K562 (cell line): ENCODE measurements around the gene NBR1. TPM values are rescaled to one million over a fixed set of nuclear protein-coding genes. Genes with fewer than 3 reads are reported as not detected.

Experiments used
- BRD9 ChIP-seq: fragments of 450-650 bp; IDR thresholded peaks from 2 replicates; pipeline ENCODE4 v1.6.1; 2018; ENCODE audit warnings: low read depth; ENCODE audit not compliant: partially characterized antibody
- CLOCK ChIP-seq: fragments of 250-450 bp; sonication (Bioruptor Pico); IDR thresholded peaks from 2 replicates; pipeline ENCODE4 v1.4.0; 2020; ENCODE audit warnings: mild to moderate bottlenecking, moderate library complexity, borderline replicate concordance
- CSDE1 ChIP-seq, 2 experiments: fragments of 450-650 bp; IDR thresholded peaks; 2 replicates each; pipeline ENCODE4 v1.6.1; 2016; ENCODE audit warnings: mild to moderate bottlenecking in 1 of 2
- ETV1 ChIP-seq: fragments of 450-650 bp; conservative IDR thresholded peaks from 2 replicates; pipeline ENCODE4 v1.6.1; 2016; ENCODE audit warnings: missing genetic modification characterization, control low read depth, low read depth, missing compliant biosample characterization
- GATAD2A ChIP-seq: fragments of 450-650 bp; IDR thresholded peaks from 2 replicates; pipeline ENCODE4 v1.6.1; 2017
- HDAC1 ChIP-seq, 2 experiments: fragments of 450-650 bp; IDR thresholded peaks; 2 replicates each; pipeline ENCODE4 v1.6.1; 2016 to 2017; ENCODE audit warnings: inconsistent platforms in 1 of 2, mild to moderate bottlenecking in 1 of 2, moderate library complexity in 1 of 2
- HDAC2 ChIP-seq: fragments of 450-650 bp; IDR thresholded peaks from 2 replicates; pipeline ENCODE4 v1.6.1; 2016; ENCODE audit warnings: mild to moderate bottlenecking
- HOMEZ ChIP-seq: fragments of 250-450 bp; sonication (Bioruptor Pico); IDR thresholded peaks from 2 replicates; pipeline ENCODE4 v1.4.0; 2020; ENCODE audit warnings: mild to moderate bottlenecking, moderate library complexity
- PYGO2 ChIP-seq: fragments of 450-650 bp; IDR thresholded peaks from 2 replicates; pipeline ENCODE4 v1.6.1; 2016; ENCODE audit warnings: mild to moderate bottlenecking, missing genetic modification characterization, moderate library complexity, missing compliant biosample characterization
- RFX1 ChIP-seq: fragments of 450-650 bp; IDR thresholded peaks from 2 replicates; pipeline ENCODE4 v1.6.1; 2016; ENCODE audit warnings: mild to moderate bottlenecking, moderate library complexity
- SP2 ChIP-seq: IDR thresholded peaks from 2 replicates; pipeline ENCODE4 v1.6.1; 2011; ENCODE audit warnings: mild to moderate bottlenecking, low read depth, low read length, moderate library complexity; ENCODE audit not compliant: poor library complexity, severe bottlenecking; ENCODE audit errors: extremely low read depth
- TCF3 ChIP-seq: sonication (generic); formaldehyde crosslinking; IDR thresholded peaks from 2 replicates; pipeline ENCODE4 v1.4.0; 2020; ENCODE audit warnings: mild to moderate bottlenecking, missing genetic modification reagents
- ZNF830 ChIP-seq: fragments of 250-450 bp; sonication (Bioruptor Pico); IDR thresholded peaks from 2 replicates; pipeline ENCODE4 v1.5.0; 2021; ENCODE audit warnings: mild to moderate bottlenecking
- polyA plus RNA-seq, 8 experiments: library from polyadenylated mRNA; depleted of rRNA in 4 of 8; stranded (reverse) in 5 of 8; unstranded in 3 of 8; fragments of >200 nt; fragmentation: Nextera tagmentation in 2 of 8; fragmentation: Illumina TruSeq in 1 of 8; extraction: Ambion mirVana in 2 of 8; extraction: Trizol in 1 of 8; gene quantifications; 2 replicates each; pipeline versions ENCODE4 v1.2.1 to v1.2.3, GENCODE V29; 2011 to 2014; ENCODE audit warnings: inconsistent platforms in 1 of 8, missing spikeins in 1 of 8
- total RNA-seq, 7 experiments: library from RNA; depleted of rRNA in 6 of 7; stranded (reverse); fragments of >200 nt in 6 of 7; fragmentation: Illumina TruSeq in 2 of 7; extraction: Trizol in 2 of 7; gene quantifications; 2 replicates each; pipeline versions ENCODE4 v1.2.1 to v1.2.3, GENCODE V29; 2011 to 2021; ENCODE audit warnings: low replicate concordance in 1 of 7
- TF ChIP-seq, protein P1 (sequence below), 2 experiments: IDR thresholded peaks in 1 of 2; conservative IDR thresholded peaks in 1 of 2; 2 replicates each; pipeline ENCODE4 v1.6.1; 2016; ENCODE audit warnings: low read depth in 2 of 2, mild to moderate bottlenecking in 1 of 2, missing compliant biosample characterization in 1 of 2, missing genetic modification characterization in 1 of 2, moderate library complexity in 1 of 2
- TF ChIP-seq, protein P2 (sequence below): sonication (generic); IDR thresholded peaks from 2 replicates; pipeline ENCODE4 v1.6.1; 2016
- TF ChIP-seq, protein P3 (sequence below), 3 experiments: IDR thresholded peaks in 2 of 3; conservative IDR thresholded peaks in 1 of 3; 2 replicates each; pipeline ENCODE4 v1.5.1; 2011 to 2012; ENCODE audit warnings: low read length in 3 of 3, mild to moderate bottlenecking in 3 of 3, control low read depth in 2 of 3, improper control_type of control experiment in 1 of 3, inconsistent platforms in 1 of 3, low read depth in 1 of 3, mixed read lengths in 1 of 3, moderate library complexity in 1 of 3; ENCODE audit not compliant: insufficient read depth in 2 of 3

Gene NBR1
- total and polyA plus RNA-seq, 9 of the 15 experiments (the other 6 are each of a cell fraction or from before 2014, with no cell fraction given): 4.2 to 70.1 (median 39.9) TPM

- TF ChIP-seq, protein P1, sequence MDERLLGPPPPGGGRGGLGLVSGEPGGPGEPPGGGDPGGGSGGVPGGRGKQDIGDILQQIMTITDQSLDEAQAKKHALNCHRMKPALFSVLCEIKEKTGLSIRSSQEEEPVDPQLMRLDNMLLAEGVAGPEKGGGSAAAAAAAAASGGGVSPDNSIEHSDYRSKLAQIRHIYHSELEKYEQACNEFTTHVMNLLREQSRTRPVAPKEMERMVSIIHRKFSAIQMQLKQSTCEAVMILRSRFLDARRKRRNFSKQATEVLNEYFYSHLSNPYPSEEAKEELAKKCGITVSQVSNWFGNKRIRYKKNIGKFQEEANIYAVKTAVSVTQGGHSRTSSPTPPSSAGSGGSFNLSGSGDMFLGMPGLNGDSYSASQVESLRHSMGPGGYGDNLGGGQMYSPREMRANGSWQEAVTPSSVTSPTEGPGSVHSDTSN (CRISPR knock-in tag; IDR thresholded peaks at IDR 0.05; ENCODE audit: low read depth): peak; percentile 88
- TF ChIP-seq, protein P1 (tag; conservative IDR thresholded peaks at IDR 0.05; ENCODE audit: low read depth): peak; percentile 99
- TF ChIP-seq BRD9 (peak; percentile 40), SP2 (peak; percentile 79), HDAC2 (0 out of 2 replicates have a peak, but pooled peaks have one; percentile 37), CLOCK (CRISPR knock-in tag) (no peak), RFX1 (peak; percentile 19; the same call in 1 of the 2 replicates), HDAC1 (IDR thresholded peaks at IDR 0.05) (peak in 1 of 2 experiments; percentile 60; a peak in 2 of 4 replicates), PYGO2 (tag) (no peak), HOMEZ (no peak), GATAD2A (0 out of 2 replicates have a peak, but pooled peaks have one; percentile 52), CSDE1 (IDR thresholded peaks at IDR 0.05) (no peak), ZNF830 (CRISPR knock-in tag) (0 out of 2 replicates have a peak, but pooled peaks have one; percentile 86), ETV1 (tag) (peak; percentile 61), TCF3 (CRISPR knock-in tag) (no peak)
- TF ChIP-seq, protein P2, sequence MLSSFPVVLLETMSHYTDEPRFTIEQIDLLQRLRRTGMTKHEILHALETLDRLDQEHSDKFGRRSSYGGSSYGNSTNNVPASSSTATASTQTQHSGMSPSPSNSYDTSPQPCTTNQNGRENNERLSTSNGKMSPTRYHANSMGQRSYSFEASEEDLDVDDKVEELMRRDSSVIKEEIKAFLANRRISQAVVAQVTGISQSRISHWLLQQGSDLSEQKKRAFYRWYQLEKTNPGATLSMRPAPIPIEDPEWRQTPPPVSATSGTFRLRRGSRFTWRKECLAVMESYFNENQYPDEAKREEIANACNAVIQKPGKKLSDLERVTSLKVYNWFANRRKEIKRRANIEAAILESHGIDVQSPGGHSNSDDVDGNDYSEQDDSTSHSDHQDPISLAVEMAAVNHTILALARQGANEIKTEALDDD: peak; percentile 98
- TF ChIP-seq, protein P3, sequence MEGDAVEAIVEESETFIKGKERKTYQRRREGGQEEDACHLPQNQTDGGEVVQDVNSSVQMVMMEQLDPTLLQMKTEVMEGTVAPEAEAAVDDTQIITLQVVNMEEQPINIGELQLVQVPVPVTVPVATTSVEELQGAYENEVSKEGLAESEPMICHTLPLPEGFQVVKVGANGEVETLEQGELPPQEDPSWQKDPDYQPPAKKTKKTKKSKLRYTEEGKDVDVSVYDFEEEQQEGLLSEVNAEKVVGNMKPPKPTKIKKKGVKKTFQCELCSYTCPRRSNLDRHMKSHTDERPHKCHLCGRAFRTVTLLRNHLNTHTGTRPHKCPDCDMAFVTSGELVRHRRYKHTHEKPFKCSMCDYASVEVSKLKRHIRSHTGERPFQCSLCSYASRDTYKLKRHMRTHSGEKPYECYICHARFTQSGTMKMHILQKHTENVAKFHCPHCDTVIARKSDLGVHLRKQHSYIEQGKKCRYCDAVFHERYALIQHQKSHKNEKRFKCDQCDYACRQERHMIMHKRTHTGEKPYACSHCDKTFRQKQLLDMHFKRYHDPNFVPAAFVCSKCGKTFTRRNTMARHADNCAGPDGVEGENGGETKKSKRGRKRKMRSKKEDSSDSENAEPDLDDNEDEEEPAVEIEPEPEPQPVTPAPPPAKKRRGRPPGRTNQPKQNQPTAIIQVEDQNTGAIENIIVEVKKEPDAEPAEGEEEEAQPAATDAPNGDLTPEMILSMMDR (IDR thresholded peaks at IDR 0.05 in 2 of 3, conservative IDR thresholded peaks at IDR 0.05 in 1 of 3; ENCODE audit: insufficient read depth in 2 of 3, low read depth in 1 of 3, low read length in 3 of 3): peak; percentile 53 to 71 (median 64); a peak in 5 of 6 replicates
Observed at GRCh38 chr17:43170766-43171585, at the start of gene NBR1 (continued).
